Osteoblast (primary cell): ENCODE results near the gene NUP62. TPM values are rescaled to one million over a fixed set of nuclear protein-coding genes. Genes with fewer than 3 reads are reported as not detected.
A peak's percentile ranks its signal among the peaks of the same experiment; 100 is the strongest.

Source experiments
- DNase-seq: peaks from one replicate; pipeline ENCODE4 v3.0.0; 2011; ENCODE audit warnings: low spot score, mixed read lengths; ENCODE audit not compliant: insufficient read length; ENCODE audit errors: missing footprints
- H2AFZ ChIP-seq: 2 replicates; pipeline ENCODE4 v1.6.0; 2011; ENCODE audit warnings: mild to moderate bottlenecking, low read length
- H3K27ac ChIP-seq: 2 replicates; pipeline ENCODE4 v1.5.1; 2011; ENCODE audit warnings: mild to moderate bottlenecking, low read depth, low read length, moderate library complexity
- H3K27me3 ChIP-seq: 2 replicates; pipeline ENCODE4 v1.6.0; 2012; ENCODE audit warnings: mild to moderate bottlenecking, control low read depth, inconsistent platforms, low read length, moderate library complexity; ENCODE audit not compliant: insufficient read depth
- H3K36me3 ChIP-seq: 2 replicates; pipeline ENCODE4 v1.5.1; 2011; ENCODE audit warnings: mild to moderate bottlenecking, low read length, control low read depth, moderate library complexity; ENCODE audit not compliant: insufficient read depth
- H3K4me1 ChIP-seq: 2 replicates; pipeline ENCODE4 v1.5.1; 2011; ENCODE audit warnings: mild to moderate bottlenecking, low read length, control low read depth, moderate library complexity; ENCODE audit not compliant: insufficient read depth
- H3K4me2 ChIP-seq: 2 replicates; pipeline ENCODE4 v1.6.0; 2011; ENCODE audit warnings: mild to moderate bottlenecking, low read length; ENCODE audit not compliant: insufficient read depth
- H3K4me3 ChIP-seq: fragments of 200-600 bp; sonication (generic); 3 replicates; pipeline ENCODE4 v1.5.1; 2012; ENCODE audit warnings: mild to moderate bottlenecking, low read length, inconsistent platforms; ENCODE audit not compliant: insufficient read depth
- H3K79me2 ChIP-seq: 2 replicates; pipeline ENCODE4 v1.6.0; 2012; ENCODE audit warnings: mild to moderate bottlenecking, low read length, control low read depth, inconsistent platforms; ENCODE audit not compliant: insufficient read depth
- H3K9me3 ChIP-seq: 2 replicates; pipeline ENCODE4 v1.5.1; 2011; ENCODE audit warnings: low read depth, low read length, control low read depth
- H4K20me1 ChIP-seq: 2 replicates; pipeline ENCODE4 v1.6.0; 2012; ENCODE audit warnings: mild to moderate bottlenecking, low read length, control low read depth; ENCODE audit not compliant: insufficient read depth
- CTCF ChIP-seq: IDR thresholded peaks from 2 replicates; pipeline ENCODE4 v1.5.1; 2011; ENCODE audit warnings: mild to moderate bottlenecking, low read depth, low read length, moderate library complexity; ENCODE audit errors: extremely low read depth
- total RNA-seq: library from RNA; depleted of rRNA; stranded (reverse); fragments of >200 nt; gene quantifications from 2 replicates; pipeline ENCODE4 v1.2.3, GENCODE V29; 2012

Gene NUP62
- total RNA-seq, 1 donor = 22.8 TPM

GRCh38 chr19:49895566-49896297 is 33.6 kb downstream of the NUP62 start:
- Histone ChIP-seq H2AFZ (no peak overlapping the region), H3K27ac (no peak overlapping the region), H3K9me3 (no peaks in the 10 kb centered on the region), H4K20me1 (no peaks in the 10 kb centered on the region), H3K79me2 (no peaks in the 10 kb centered on the region), H3K4me1 (peaks cover 7% of the 10 kb centered on the region), H3K27me3 (peaks cover 5% of the 10 kb centered on the region), H3K4me2 (no peak overlapping the region), H3K36me3 (no peaks in the 10 kb centered on the region), H3K4me3 (no peak overlapping the region)
- DNase-seq = peak; percentile 78
- no peak for TF ChIP-seq CTCF

- DNase-seq = no peak
- no peak overlapping the region for H3K4me3 ChIP-seq
- no peak overlapping the region for H2AFZ ChIP-seq
- no peaks in the 10 kb centered on the region for H3K36me3 ChIP-seq
- H4K20me1 ChIP-seq = no peaks in the 10 kb centered on the region
- no peak for TF ChIP-seq CTCF
- no peaks in the 10 kb centered on the region for H3K79me2 ChIP-seq
- peaks cover 9% of the 10 kb centered on the region for H3K27me3 ChIP-seq
- H3K27ac ChIP-seq = no peak overlapping the region
- no peak overlapping the region for H3K4me2 ChIP-seq
- peaks cover 11% of the 10 kb centered on the region for H3K4me1 ChIP-seq
- no peaks in the 10 kb centered on the region for H3K9me3 ChIP-seq
These were observed 34.3 kb downstream of the NUP62 start for GRCh38 chr19:49894879-49895565.

DNA sequence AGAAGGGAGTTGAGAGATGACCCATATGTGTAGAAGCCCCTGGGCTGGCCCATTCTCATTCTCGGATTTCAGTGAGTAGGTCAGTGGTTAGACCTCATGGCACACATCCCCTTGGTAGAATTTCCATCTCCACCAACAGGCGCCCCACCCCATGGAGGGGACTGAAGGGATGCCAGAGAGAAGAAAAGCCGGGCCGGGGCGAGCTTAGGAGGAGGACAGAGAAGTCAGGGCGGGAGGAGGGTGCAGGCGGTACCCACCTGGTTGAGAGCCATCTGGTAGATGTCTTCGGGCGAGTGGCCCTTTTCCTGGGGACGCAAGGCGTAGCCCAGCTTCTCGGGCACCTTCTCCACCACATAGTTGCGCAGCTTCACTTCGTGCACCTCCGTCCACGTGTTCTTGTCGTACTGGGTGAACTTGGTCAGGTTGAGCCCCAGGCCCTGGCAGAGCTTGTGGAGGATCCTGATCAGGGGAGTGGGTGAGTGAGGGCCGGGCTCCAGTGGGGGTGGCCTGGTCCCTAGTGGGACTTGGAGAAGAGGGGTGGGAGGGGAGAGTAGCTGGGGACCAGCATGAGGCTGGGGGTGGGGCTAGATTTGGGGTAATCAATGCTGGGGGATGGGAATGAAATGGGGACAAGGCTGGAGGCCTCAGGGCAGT is 35.2 kb downstream of the NUP62 start:
- H3K79me2 ChIP-seq = no peaks in the 10 kb centered on the region
- no peak overlapping the region for H2AFZ ChIP-seq
- no peaks in the 10 kb centered on the region for H3K9me3 ChIP-seq
- DNase-seq = peak; percentile 47
- H3K4me1 ChIP-seq = peaks cover 12% of the 10 kb centered on the region
- H3K36me3 ChIP-seq = no peaks in the 10 kb centered on the region
- no peak overlapping the region for H3K4me2 ChIP-seq
- H4K20me1 ChIP-seq = peaks cover 2% of the 10 kb centered on the region
- H3K27me3 ChIP-seq = peaks cover 9% of the 10 kb centered on the region
- H3K27ac ChIP-seq = no peak overlapping the region
- no peak overlapping the region for H3K4me3 ChIP-seq
- TF ChIP-seq CTCF = no peak

DNA sequence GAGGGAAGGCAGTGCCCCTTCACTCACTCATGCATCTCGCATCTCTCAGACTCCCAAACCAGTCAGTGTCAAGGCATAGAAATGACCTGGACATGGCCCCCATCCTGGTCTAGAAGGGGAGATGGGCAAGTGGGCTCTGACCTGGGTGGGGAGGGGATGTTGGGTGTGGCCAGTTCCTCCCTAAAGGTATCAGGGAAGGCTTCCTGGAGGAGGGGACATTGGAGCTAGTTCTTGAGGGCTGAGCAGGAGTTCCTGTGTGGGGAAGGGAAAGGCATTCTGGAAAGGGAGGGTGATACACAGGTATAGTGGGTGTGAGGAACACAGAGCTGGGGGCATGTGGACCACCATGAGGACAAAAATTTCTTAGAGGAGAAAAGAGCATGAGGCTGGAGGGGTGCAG is 36.6 kb downstream of the NUP62 start:
- no peak overlapping the region for H3K27ac ChIP-seq
- no peak for DNase-seq
- no peak overlapping the region for H2AFZ ChIP-seq

More for the DNA sequence above, 36.6 kb downstream of the NUP62 start:
- Histone ChIP-seq H3K9me3 (no peaks in the 10 kb centered on the region), H3K4me2 (no peak overlapping the region), H3K79me2 (no peaks in the 10 kb centered on the region), H3K4me1 (peaks cover 12% of the 10 kb centered on the region), H3K36me3 (no peaks in the 10 kb centered on the region), H3K4me3 (no peak overlapping the region), H4K20me1 (peaks cover 3% of the 10 kb centered on the region), H3K27me3 (peaks cover 9% of the 10 kb centered on the region)
- TF ChIP-seq CTCF = no peak
